NCI-H1694 (cell line): ENCODE data around the gene ADAD1.

Source experiments
- DNase-seq: peaks from one replicate; lab custom pipeline; 2025; lab: John Stamatoyannopoulos, UW

Gene ADAD1

DNA sequence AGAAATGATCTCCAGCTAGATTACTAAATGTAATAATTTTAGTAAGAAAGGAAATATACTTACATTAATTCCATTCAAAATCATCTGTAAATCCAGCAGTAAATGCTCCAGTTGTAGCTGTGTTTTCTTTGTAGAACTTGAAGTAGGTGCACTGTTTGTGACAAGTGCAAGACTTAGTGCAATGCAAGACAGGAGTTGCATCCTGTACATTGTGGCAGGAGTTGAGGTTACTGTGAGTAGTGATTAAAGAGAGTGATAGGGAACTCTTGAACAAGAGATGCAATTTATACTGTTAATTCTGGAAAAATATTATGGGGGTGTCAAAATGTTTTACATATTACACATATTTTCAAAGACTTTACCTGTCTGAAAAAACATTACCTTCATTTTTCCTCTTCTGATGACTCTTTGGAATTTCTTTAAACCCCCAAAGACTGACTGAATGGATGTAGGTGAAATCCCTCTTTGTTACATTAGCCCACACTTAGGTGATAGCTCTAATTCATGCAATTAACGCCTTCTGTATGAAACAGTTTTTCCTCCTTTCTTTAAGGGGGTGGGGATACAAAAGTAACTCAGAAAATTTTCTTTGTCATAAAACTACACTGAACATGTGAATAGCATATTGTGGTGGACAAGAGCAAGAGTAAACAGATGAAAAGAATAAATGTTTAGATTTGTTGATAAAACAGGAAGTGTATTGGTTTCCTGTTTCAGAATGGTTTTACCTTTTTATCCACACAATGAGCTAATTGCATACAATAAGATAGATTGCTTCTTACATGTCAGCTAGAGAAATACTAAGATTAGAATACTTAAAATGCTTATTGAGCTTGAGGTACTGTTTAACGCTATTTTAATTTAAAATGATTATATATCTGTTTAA, 77.7 kb downstream of the ADAD1 start, which contains the start of gene IL2:
TSS of gene IL2 (minus strand) at position 495 of the 886 bp plus-strand sequence. CDS start at position 210, 285 bp downstream.
- no peak for DNase-seq

DNA sequence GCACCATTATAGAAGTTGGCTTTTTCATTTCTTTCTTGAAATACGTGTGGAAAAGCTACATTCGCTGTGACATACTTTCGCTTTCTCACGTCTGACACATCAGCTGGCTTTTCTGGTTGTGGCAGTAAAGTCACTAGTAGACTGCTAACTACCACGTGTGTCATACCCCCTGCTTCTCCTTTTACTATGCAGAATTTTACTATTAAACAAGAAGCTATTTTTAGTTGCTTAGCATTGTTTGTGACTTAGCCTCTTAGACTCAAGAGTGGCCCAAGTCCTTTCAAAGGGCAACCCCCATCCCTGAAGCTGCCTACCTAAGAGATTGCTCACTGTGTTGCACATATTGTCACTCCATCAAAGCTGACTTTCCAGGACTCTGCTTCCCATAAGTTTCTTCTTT, 79.8 kb downstream of the ADAD1 start:
- DNase-seq = no peak

DNA sequence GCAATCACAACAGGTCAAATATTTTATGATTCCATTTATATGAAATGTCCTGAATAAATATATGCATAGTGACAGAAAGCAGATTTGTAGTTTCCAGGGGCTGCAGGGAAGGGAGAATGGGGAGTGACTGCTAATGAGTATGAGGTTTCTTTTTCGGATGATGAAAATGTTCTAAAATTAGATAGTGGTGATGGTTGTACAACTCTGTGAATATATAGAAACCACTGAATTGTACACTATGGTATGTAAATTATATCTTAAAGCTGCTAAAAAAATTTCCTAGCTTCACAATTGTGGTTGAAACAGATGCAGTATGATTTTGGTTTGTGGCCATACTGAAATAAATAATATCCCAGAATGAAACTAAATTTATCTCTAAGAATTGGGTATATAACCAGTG, 90.6 kb downstream of the ADAD1 start:
- no peak for DNase-seq

DNA sequence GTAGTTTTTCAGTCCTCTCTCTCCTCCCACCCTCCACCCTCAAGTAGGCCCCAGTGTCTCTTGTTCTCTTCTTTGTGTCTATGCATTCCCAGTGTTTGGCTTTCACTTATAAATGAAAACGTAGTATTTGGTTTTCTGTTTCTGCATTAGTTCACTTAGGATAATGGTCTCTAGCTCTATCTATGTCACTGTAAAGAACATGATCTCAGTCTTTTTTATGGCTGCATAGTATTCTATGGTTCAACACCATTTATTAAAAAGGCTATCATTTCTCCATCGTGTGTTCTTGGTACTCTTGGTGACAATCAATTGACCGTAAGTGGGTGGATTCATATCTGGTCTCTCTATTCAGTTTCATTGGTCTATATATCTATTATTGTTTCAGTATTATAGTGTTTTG, 96.4 kb downstream of the ADAD1 start:
- no peak for DNase-seq

DNA sequence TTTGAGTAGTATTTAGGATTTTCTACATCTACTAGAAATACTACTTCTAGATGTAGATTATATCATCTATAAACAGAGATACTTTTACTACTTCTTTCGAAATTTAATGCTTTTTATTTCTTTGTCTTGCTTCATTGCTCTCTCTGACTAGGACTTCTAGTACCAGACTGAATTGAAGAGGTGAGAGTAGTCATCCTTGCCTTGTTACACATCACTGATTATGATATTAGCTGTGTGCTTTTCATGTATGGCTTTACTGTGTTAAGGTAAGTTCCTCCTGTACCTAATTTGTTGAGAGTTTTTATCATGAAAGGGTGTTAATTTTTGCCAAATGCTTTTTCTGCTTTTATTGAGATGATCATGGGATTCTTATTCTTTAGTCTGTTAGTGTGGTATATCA, 97.3 kb downstream of the ADAD1 start:
- DNase-seq = no peak

DNA sequence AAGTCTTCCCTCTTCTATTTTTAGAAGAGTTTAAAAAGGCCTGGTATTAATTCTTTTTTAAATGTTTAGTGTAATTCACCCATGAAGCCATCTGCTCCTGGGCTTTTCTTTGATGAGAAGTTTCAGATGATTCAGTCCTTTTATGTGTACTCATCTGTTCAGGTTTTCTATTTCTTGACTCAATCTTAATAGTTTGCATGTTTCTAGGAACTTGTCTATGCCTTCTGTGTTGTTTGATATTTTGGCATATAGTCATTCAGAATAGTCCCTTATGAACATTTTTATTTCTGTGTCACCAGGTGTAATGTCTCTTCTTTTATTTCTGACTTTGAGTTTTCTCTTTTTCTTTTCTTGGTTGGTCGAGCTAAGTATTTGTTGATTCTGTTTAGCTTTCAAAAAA, 97.9 kb downstream of the ADAD1 start:
- no peak for DNase-seq
